HepG2 (cell line): ENCODE data around the gene SMO. TPM values are rescaled to one million over a fixed set of nuclear protein-coding genes. Genes with fewer than 3 reads are reported as not detected.

Source experiments
- AHR ChIP-seq: IDR thresholded peaks from 2 replicates; pipeline ENCODE4 v1.6.1; 2018; ENCODE audit warnings: missing genetic modification reagents, missing compliant biosample characterization
- ATF3 ChIP-seq: sonication (generic); formaldehyde crosslinking; IDR thresholded peaks from 2 replicates; pipeline ENCODE4 v1.4.0; 2020; ENCODE audit warnings: missing genetic modification reagents
- CCAR2 ChIP-seq: fragments of 200-400 bp; formaldehyde crosslinking; optimal IDR thresholded peaks from 2 replicates; pipeline ENCODE3; 2018; ENCODE audit warnings: low read depth, mild to moderate bottlenecking, low read length, moderate library complexity
- CEBPG ChIP-seq: IDR thresholded peaks from 2 replicates; pipeline ENCODE4 v1.6.1; 2016
- GATAD2A ChIP-seq: IDR thresholded peaks from 2 replicates; pipeline ENCODE4 v1.6.1; 2016
- HNRNPH1 ChIP-seq: fragments of 200-400 bp; formaldehyde crosslinking; optimal IDR thresholded peaks from 2 replicates; pipeline ENCODE3; 2017; ENCODE audit warnings: mild to moderate bottlenecking, low read depth, low read length
- MYC ChIP-seq: sonication (generic); formaldehyde crosslinking; IDR thresholded peaks from 2 replicates; pipeline ENCODE4 v1.9.0; 2021; ENCODE audit warnings: missing genetic modification reagents, borderline replicate concordance
- NR2C2 ChIP-seq: sonication (generic); formaldehyde crosslinking; IDR thresholded peaks from 2 replicates; pipeline ENCODE4 v1.4.0; 2020; ENCODE audit warnings: missing genetic modification reagents, mild to moderate bottlenecking, moderate library complexity, borderline replicate concordance
- POLR2G ChIP-seq: fragments of 200-400 bp; formaldehyde crosslinking; IDR thresholded peaks from 2 replicates; pipeline ENCODE4 v1.6.1; 2018; ENCODE audit warnings: mild to moderate bottlenecking, low read depth, low read length, moderate library complexity
- REXO4 ChIP-seq: sonication (generic); formaldehyde crosslinking; IDR thresholded peaks from 2 replicates; pipeline ENCODE4 v1.8.0; 2022; ENCODE audit warnings: missing genetic modification reagents, mild to moderate bottlenecking, borderline replicate concordance
- SNAPC4 ChIP-seq: sonication (generic); formaldehyde crosslinking; IDR thresholded peaks from 2 replicates; pipeline ENCODE4 v1.4.0; 2020; ENCODE audit warnings: mild to moderate bottlenecking, missing genetic modification reagents
- SNAPC5 ChIP-seq: sonication (generic); formaldehyde crosslinking; IDR thresholded peaks from 2 replicates; pipeline ENCODE4 v1.8.1; 2023; ENCODE audit warnings: mild to moderate bottlenecking, missing genetic modification reagents, borderline replicate concordance
- SP5 ChIP-seq: IDR thresholded peaks from 2 replicates; pipeline ENCODE4 v1.6.1; 2016; ENCODE audit warnings: low read depth, borderline replicate concordance
- SRSF4 ChIP-seq: fragments of 200-400 bp; formaldehyde crosslinking; IDR thresholded peaks from one replicate; pipeline ENCODE4 v1.6.1; 2018; ENCODE audit warnings: mild to moderate bottlenecking, low read depth, low read length, moderate library complexity; ENCODE audit not compliant: poor library complexity, severe bottlenecking
- SYNCRIP ChIP-seq: fragments of 200-400 bp; formaldehyde crosslinking; IDR thresholded peaks from 2 replicates; pipeline ENCODE4 v1.6.1; 2018; ENCODE audit warnings: mild to moderate bottlenecking, low read depth, low read length; ENCODE audit not compliant: insufficient read depth
- TCF7L2 ChIP-seq: IDR thresholded peaks from 2 replicates; pipeline ENCODE4 v1.6.1; 2011; ENCODE audit warnings: mild to moderate bottlenecking, low read depth, low read length, moderate library complexity
- ZBTB38 ChIP-seq: sonication (generic); formaldehyde crosslinking; IDR thresholded peaks from 2 replicates; pipeline ENCODE4 v1.5.1; 2020; ENCODE audit warnings: mild to moderate bottlenecking, missing genetic modification reagents
- ZBTB49 ChIP-seq: sonication (generic); formaldehyde crosslinking; IDR thresholded peaks from 2 replicates; pipeline ENCODE4 v1.4.0; 2020; ENCODE audit warnings: missing genetic modification reagents, borderline replicate concordance
- ZBTB8A ChIP-seq: sonication (generic); formaldehyde crosslinking; IDR thresholded peaks from 2 replicates; pipeline ENCODE4 v1.4.0; 2020; ENCODE audit warnings: mild to moderate bottlenecking, low read depth, missing genetic modification reagents, borderline replicate concordance
- ZC3H4 ChIP-seq: sonication (generic); formaldehyde crosslinking; IDR thresholded peaks from 2 replicates; pipeline ENCODE4 v1.4.0; 2020; ENCODE audit warnings: missing genetic modification reagents, borderline replicate concordance
- ZNF350 ChIP-seq: sonication (generic); formaldehyde crosslinking; IDR thresholded peaks from 2 replicates; pipeline ENCODE4 v1.4.0; 2020; ENCODE audit warnings: mild to moderate bottlenecking, low read depth, missing genetic modification reagents, borderline replicate concordance
- ZNF460 ChIP-seq: sonication (generic); formaldehyde crosslinking; IDR thresholded peaks from 2 replicates; pipeline ENCODE4 v1.5.1; 2020; ENCODE audit warnings: missing genetic modification reagents, mild to moderate bottlenecking, borderline replicate concordance
- ZNF547 ChIP-seq: sonication (generic); formaldehyde crosslinking; IDR thresholded peaks from 2 replicates; pipeline ENCODE4 v1.5.1; 2020; ENCODE audit warnings: mild to moderate bottlenecking, missing genetic modification reagents
- ZNF740 ChIP-seq: sonication (generic); formaldehyde crosslinking; IDR thresholded peaks from 2 replicates; pipeline ENCODE4 v1.4.0; 2020; ENCODE audit warnings: missing genetic modification reagents
- polyA plus RNA-seq, 8 experiments: library from polyadenylated mRNA; depleted of rRNA in 3 of 8; stranded (reverse) in 7 of 8; unstranded in 1 of 8; fragments of >200 nt; fragmentation: Illumina TruSeq in 4 of 8; extraction: Trizol in 4 of 8; gene quantifications; 2 replicates each; pipeline versions ENCODE4 v1.2.1 to v1.2.3, GENCODE V29; 2011 to 2016; ENCODE audit warnings: low read depth in 4 of 8, missing spikeins in 1 of 8, mixed read lengths in 1 of 8; ENCODE audit not compliant: insufficient read depth in 1 of 8
- total RNA-seq, 5 experiments: library from RNA; depleted of rRNA; stranded (reverse); fragments of >200 nt; fragmentation: Illumina TruSeq; extraction: Trizol; gene quantifications; 2 replicates each; pipeline ENCODE4 v1.2.3, GENCODE V29; 2016; ENCODE audit warnings: low read depth in 1 of 5

The SMO gene
- total and polyA plus RNA-seq, 2 of the 13 experiments (the other 11 are each of a cell fraction or from before 2014, with no cell fraction given), result 23.8 to 32.3 TPM

GRCh38 chr7:129213828-129214227 is 25.4 kb downstream of the SMO start (continued):
- TF ChIP-seq SNAPC4 (CRISPR knock-in tag) (no peak), TCF7L2 (no peak), ZC3H4 (CRISPR knock-in tag) (no peak), SNAPC5 (CRISPR knock-in tag) (no peak), POLR2G (no peak), NR2C2 (CRISPR knock-in tag) (no peak), CEBPG (CRISPR knock-in tag) (no peak), ZNF547 (peak; percentile 73; the same call in 1 of the 2 replicates), SRSF4 (no peak), HNRNPH1 (no peak), GATAD2A (0 out of 2 replicates have a peak, but pooled peaks have one; percentile 16), ZBTB8A (no peak), ZNF740 (CRISPR knock-in tag) (no peak), ATF3 (CRISPR knock-in tag) (no peak), ZNF460 (no peak), ZBTB38 (CRISPR knock-in tag) (0 out of 2 replicates have a peak, but pooled peaks have one; percentile 15), SP5 (CRISPR knock-in tag) (no peak), AHR (no peak), ZBTB49 (no peak), ZNF350 (CRISPR knock-in tag) (0 out of 2 replicates have a peak, but pooled peaks have one; percentile 42), MYC (CRISPR knock-in tag) (peak; percentile 38; the same call in 1 of the 2 replicates), SYNCRIP (no peak), REXO4 (CRISPR knock-in tag) (no peak), CCAR2 (no peak)
